Caco-2 (cell line): Measurements from ENCODE around the gene ZPR1. TPM values are rescaled to one million over a fixed set of nuclear protein-coding genes. Genes with fewer than 3 reads are reported as not detected.
A peak's percentile ranks its signal among the peaks of the same experiment; 100 is the strongest.

Experiments
- BruUV-seq: library from RNA; stranded (reverse); fragments of 400-500 nt; replicated peaks from 2 replicates; lab custom pipeline; 2021; lab: Mats Ljungman, UMichigan
- CTCF ChIA-PET: fragments of 300-600 bp; sonication (Branson Sonifier 250); formaldehyde crosslinking; loops from one replicate; lab custom pipeline; 2022; ENCODE audit warnings: antibody characterized with exemption; lab: Charles Lee
- POLR2A ChIA-PET: fragments of 300-600 bp; sonication (Branson Sonifier 250); formaldehyde crosslinking; loops from one replicate; lab custom pipeline; 2022; ENCODE audit warnings: antibody characterized with exemption; lab: Charles Lee
- DNase-seq, 2 experiments: peaks; one replicate each; pipeline versions ENCODE4 v3.0.0 to v3.0.0-alpha.2; 2020 to 2022
- H3K27me3 ChIP-seq: replicated peaks from 2 replicates; pipeline ENCODE4 v1.6.0; 2011; ENCODE audit warnings: low read length; ENCODE audit not compliant: control insufficient read depth, insufficient read depth
- H3K36me3 ChIP-seq: 2 replicates; pipeline ENCODE4 v1.5.1; 2011; ENCODE audit warnings: low read length; ENCODE audit not compliant: control insufficient read depth, insufficient read depth
- H3K4me1 ChIP-seq: fragments of 250-450 bp; sonication (Bioruptor Pico); 2 replicates; pipeline ENCODE4 v1.5.1; 2020; ENCODE audit warnings: mild to moderate bottlenecking
- H3K4me3 ChIP-seq: 2 replicates; pipeline ENCODE4 v1.5.1; 2011; ENCODE audit warnings: low read depth, mild to moderate bottlenecking, control low read depth, low read length
- H3K9me3 ChIP-seq: fragments of 250-450 bp; sonication (Bioruptor Pico); 2 replicates; pipeline ENCODE4 v1.5.1; 2020; ENCODE audit warnings: mild to moderate bottlenecking, moderate library complexity
- H3K27ac Mint-ChIP-seq: one replicate; pipeline ENCODE4 v1.8.0; 2022; ENCODE audit warnings: mixed read lengths; ENCODE audit not compliant: unreplicated experiment
- H3K27me3 Mint-ChIP-seq: one replicate; pipeline ENCODE4 v1.8.0; 2022; ENCODE audit warnings: mixed read lengths; ENCODE audit not compliant: insufficient read depth, unreplicated experiment
- H3K36me3 Mint-ChIP-seq: one replicate; pipeline ENCODE4 v1.8.0; 2022; ENCODE audit warnings: mild to moderate bottlenecking, mixed read lengths; ENCODE audit not compliant: insufficient read depth, unreplicated experiment
- H3K4me1 Mint-ChIP-seq: one replicate; pipeline ENCODE4 v1.8.0; 2022; ENCODE audit warnings: low read depth, mixed read lengths; ENCODE audit not compliant: unreplicated experiment
- H3K4me3 Mint-ChIP-seq: one replicate; pipeline ENCODE4 v1.8.0; 2022; ENCODE audit warnings: mild to moderate bottlenecking, moderate library complexity, mixed read lengths; ENCODE audit not compliant: unreplicated experiment
- H3K9me3 Mint-ChIP-seq: one replicate; pipeline ENCODE4 v1.8.0; 2022; ENCODE audit warnings: mixed read lengths; ENCODE audit not compliant: unreplicated experiment
- CTCF ChIP-seq, 2 experiments: fragments of 200-600 bp in 1 of 2; IDR thresholded peaks; 1 replicate in 1 of 2; 2 replicates in 1 of 2; pipeline versions ENCODE4 v1.5.1 to v1.8.0; 2011 to 2022; ENCODE audit warnings: antibody characterized with exemption in 1 of 2, control low read depth in 1 of 2, inconsistent platforms in 1 of 2, low read depth in 1 of 2, low read length in 1 of 2, mild to moderate bottlenecking in 1 of 2, moderate library complexity in 1 of 2; ENCODE audit not compliant: insufficient read depth in 1 of 2, severe bottlenecking in 1 of 2, unreplicated experiment in 1 of 2
- intact Hi-C: fragments of 100-400 bp; cut with micrococcal nuclease; formaldehyde crosslinking; loops from one replicate; pipeline ENCODE4 v1.10.0; 2022; ENCODE audit not compliant: unreplicated experiment
- total RNA-seq: library from RNA; stranded (reverse); gene quantifications from 2 replicates; pipeline ENCODE4 v1.2.3, GENCODE V29; 2022

Gene ZPR1
- total RNA-seq, 1 experiment from 2014 or later = 194 TPM

DNA sequence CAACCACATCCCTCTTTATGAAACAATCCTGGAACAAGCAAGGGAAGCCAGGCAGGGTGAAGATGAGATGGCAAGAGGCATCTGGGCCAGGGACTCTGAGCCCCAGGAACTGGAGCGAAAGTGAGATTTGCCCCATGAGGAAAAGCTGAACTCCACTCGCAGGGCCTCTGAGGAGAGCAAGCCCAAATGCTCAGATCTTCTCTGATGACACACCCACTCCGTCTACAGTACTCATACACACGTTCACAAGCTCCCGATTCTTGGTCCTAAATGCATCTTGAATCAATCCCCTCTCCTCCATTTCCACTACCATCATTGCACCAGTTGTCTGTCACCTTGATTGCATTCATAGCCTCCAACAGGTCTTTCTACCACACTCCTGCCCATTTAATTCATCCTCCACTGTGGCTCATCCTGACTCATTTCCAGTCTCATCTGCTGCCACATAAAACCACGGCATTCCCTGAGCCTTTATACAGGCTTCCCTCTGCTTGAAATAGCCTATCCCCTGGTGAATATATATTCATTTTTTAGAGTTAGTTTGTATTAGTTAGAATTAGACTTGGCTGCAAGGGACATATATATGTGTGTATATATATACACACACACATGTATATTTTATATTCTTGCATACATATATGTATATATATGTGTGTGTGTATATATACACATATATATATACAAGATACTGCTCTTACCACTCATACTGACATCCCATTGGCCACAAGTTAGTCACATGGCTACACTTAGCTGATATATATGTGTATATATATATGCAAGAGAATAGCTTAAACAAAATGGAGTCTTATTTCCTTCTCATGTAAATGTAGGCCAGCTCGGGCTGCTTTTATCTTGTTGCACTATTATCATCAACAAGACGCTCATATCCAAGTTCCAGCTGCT lies 5.3 kb upstream of the ZPR1 start:
- Histone ChIP-seq H3K4me1 (peaks cover 53% of the 10 kb centered on the region), H3K4me3 (no peak overlapping the region), H3K36me3 (no peaks in the 10 kb centered on the region), H3K9me3 (peaks cover 7% of the 10 kb centered on the region), H3K27me3 (no peaks in the 10 kb centered on the region)
- CTCF ChIA-PET = interaction anchor here (0.7 to 5.5 kb wide), 10 partner anchors 15 to 313 kb away, joined by 3 to 52 read pairs (median 4); partner anchors contain the start of genes APOA1, APOC3 and SIK3
- intact Hi-C loops = loop anchor here (1.0 kb wide), 1 partner anchor 15 kb away; no protein-coding TSS in a partner anchor
- H3K4me1 Mint-ChIP-seq = peaks cover 33% of the 10 kb centered on the region
- peak overlapping the region; percentile 1 for H3K4me3 Mint-ChIP-seq
- POLR2A ChIA-PET = interaction anchor here (0.5 to 0.9 kb wide), 2 partner anchors 21 to 579 kb away, joined by 3 read pairs; no protein-coding TSS in a partner anchor
- peaks cover 14% of the 10 kb centered on the region for H3K9me3 Mint-ChIP-seq
- no peak for DNase-seq
- TF ChIP-seq CTCF (IDR thresholded peaks at IDR 0.05; ENCODE audit: insufficient read depth in 1 of 2, low read depth in 1 of 2, low read length in 1 of 2, severe bottlenecking in 1 of 2, unreplicated experiment in 1 of 2) = no peak
- no TSS peak for BruUV-seq
- H3K27ac Mint-ChIP-seq = peak overlapping the region; percentile 26
- H3K36me3 Mint-ChIP-seq = peaks cover 2% of the 10 kb centered on the region
- H3K27me3 Mint-ChIP-seq = no peaks in the 10 kb centered on the region

DNA sequence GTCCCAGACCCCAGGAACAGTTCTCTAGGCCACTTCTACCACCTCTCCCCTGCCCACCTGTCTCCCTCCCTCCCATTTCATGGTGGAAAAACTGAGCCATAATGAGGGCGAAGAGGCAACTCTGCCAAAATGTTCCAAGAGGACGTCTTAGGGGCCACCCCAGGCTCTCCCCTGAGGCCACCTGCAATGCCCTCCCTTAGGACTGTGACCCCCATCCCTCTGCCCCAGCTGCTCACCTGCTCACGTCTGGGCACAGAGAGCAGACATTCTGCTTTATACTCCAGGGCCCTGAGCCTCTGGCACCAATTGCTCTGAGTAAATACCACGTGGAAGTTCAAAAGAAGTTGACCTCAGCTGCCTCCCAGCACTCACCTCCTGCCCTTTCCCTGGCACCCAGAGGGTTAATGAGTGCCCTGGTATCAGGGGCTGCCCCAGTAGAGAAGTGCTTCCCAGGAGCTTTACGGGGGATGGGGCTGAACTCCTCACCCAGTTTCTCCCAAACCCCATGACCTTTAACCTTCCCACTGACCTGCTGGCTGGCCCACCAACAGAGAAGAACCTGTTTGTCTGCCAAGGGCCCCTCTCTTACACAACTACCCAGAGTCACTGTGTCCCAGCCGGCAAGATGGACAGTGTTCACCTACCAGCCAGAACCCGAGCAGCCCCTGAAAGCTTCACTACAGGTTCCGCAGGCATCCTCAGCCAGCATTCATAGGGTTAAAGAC lies 4.5 kb upstream of the ZPR1 start:
- H3K27ac Mint-ChIP-seq = peak overlapping the region; percentile 26
- CTCF ChIA-PET = interaction anchor here (0.8 to 5.5 kb wide), 8 partner anchors 16 to 314 kb away, joined by 3 to 52 read pairs (median 6); partner anchors contain the start of genes APOA1, APOC3 and SIK3
- H3K9me3 Mint-ChIP-seq = peaks cover 14% of the 10 kb centered on the region
- no peak for TF ChIP-seq CTCF (IDR thresholded peaks at IDR 0.05; ENCODE audit: insufficient read depth in 1 of 2, low read depth in 1 of 2, low read length in 1 of 2, severe bottlenecking in 1 of 2, unreplicated experiment in 1 of 2)
- H3K4me3 ChIP-seq = no peak overlapping the region
- H3K36me3 Mint-ChIP-seq = peaks cover 8% of the 10 kb centered on the region
- H3K27me3 Mint-ChIP-seq = no peaks in the 10 kb centered on the region
- H3K4me1 ChIP-seq = peaks cover 48% of the 10 kb centered on the region
- no peaks in the 10 kb centered on the region for H3K27me3 ChIP-seq
- DNase-seq = peak; percentile 68 to 69
- POLR2A ChIA-PET = no interaction called here
- H3K4me1 Mint-ChIP-seq = peaks cover 35% of the 10 kb centered on the region
- H3K9me3 ChIP-seq = peaks cover 7% of the 10 kb centered on the region
- no peaks in the 10 kb centered on the region for H3K36me3 ChIP-seq
- H3K4me3 Mint-ChIP-seq = no peak overlapping the region
- no TSS peak for BruUV-seq
- intact Hi-C loops = loop anchor here (1.0 kb wide), 1 partner anchor 16 kb away; no protein-coding TSS in a partner anchor

GRCh38 chr11:116791813-116792143 lies 4.0 kb upstream of the ZPR1 start, which contains the start of gene APOA5:
Gene APOA5 (minus strand): TSS chr11:116791879. CDS start chr11:116791860, 19 bp downstream.
- H3K36me3 Mint-ChIP-seq = peaks cover 13% of the 10 kb centered on the region
- peaks cover 50% of the 10 kb centered on the region for H3K4me1 ChIP-seq
- H3K27ac Mint-ChIP-seq = peak within 1 kb of the TSS; percentile 26
- no peaks in the 10 kb centered on the region for H3K27me3 Mint-ChIP-seq
- ChIA-PET POLR2A (interaction anchor here (1.3 to 2.1 kb wide), 2 partner anchors 37 to 45 kb away, joined by 8 to 11 read pairs; partner anchors contain the start of genes APOA1 and APOC3), CTCF (interaction anchor here (0.6 to 5.5 kb wide), 24 partner anchors 9 to 435 kb away, joined by 3 to 52 read pairs (median 4); partner anchors contain the start of genes APOA1, APOA4 and APOC3)
- no peak within 1 kb of the TSS for H3K4me3 ChIP-seq
- no peak for TF ChIP-seq CTCF (IDR thresholded peaks at IDR 0.05; ENCODE audit: insufficient read depth in 1 of 2, low read depth in 1 of 2, low read length in 1 of 2, severe bottlenecking in 1 of 2, unreplicated experiment in 1 of 2)
- H3K9me3 Mint-ChIP-seq = peaks cover 14% of the 10 kb centered on the region
- intact Hi-C loops = loop anchor here (1.0 kb wide), 3 partner anchors 17 to 315 kb away; no protein-coding TSS in a partner anchor
- no peaks in the 10 kb centered on the region for H3K27me3 ChIP-seq
- BruUV-seq = no TSS peak
- peaks cover 40% of the 10 kb centered on the region for H3K4me1 Mint-ChIP-seq
- H3K36me3 ChIP-seq = no peaks in the 10 kb centered on the region
- H3K9me3 ChIP-seq = peaks cover 4% of the 10 kb centered on the region
- no peak for DNase-seq
- no peak within 1 kb of the TSS for H3K4me3 Mint-ChIP-seq
